GM21528 (cell line): ENCODE results near the gene CLSTN2.

Experiments
- ATAC-seq: cut with Tn5 transposase; IDR thresholded peaks from one replicate; pipeline ENCODE4 v1.9.1; 2021; ENCODE audit warnings: mild to moderate bottlenecking, moderate library complexity; ENCODE audit not compliant: unreplicated experiment, low FRiP score

CLSTN2 gene

GRCh38 chr3:140252812-140253656, 318.0 kb downstream of the CLSTN2 start:
- no peak for ATAC-seq

DNA sequence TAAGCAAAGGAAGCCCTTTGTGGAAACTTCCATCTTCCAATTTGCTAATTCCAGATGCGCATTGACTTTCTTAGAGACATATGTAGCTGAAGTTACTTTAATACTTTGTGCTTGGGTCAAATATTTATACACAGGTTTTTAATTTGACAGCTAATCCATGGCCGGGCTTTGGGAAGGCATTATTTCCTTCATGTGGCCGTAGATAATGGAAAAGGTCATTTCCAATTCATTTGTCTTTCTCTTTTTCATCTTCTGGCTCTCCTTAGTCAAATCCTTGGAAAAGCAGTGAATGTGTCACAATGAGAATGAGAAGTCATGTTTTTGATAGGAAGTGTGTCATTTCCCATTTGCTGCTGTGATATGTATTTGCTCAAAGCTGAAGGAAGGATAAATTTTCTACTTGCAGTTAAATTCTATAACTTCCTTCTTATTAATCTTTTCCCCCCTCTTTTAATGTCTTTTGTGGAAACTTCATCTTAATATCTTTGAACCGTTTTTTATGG, 323.3 kb downstream of the CLSTN2 start:
- ATAC-seq: no peak

DNA sequence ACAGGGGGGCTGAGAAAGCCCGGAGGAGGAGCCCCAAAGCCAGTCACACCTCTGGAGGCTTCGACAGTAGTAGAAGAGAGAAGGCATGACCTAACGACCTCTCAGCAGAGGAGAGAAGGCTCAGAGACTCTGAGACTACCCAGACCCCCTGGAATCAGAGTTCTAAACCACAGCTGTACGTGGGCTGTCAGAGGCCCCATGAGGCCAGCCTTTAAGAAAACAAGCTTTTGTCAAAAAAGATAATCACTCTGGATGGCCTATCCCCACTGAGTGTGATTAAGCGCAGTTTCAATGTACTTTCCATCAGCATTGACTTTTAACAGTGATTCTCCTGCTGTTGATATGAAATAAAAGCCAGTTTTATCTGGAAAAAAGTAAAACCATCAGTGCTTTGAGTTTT, 330.3 kb downstream of the CLSTN2 start:
- ATAC-seq: no peak

DNA sequence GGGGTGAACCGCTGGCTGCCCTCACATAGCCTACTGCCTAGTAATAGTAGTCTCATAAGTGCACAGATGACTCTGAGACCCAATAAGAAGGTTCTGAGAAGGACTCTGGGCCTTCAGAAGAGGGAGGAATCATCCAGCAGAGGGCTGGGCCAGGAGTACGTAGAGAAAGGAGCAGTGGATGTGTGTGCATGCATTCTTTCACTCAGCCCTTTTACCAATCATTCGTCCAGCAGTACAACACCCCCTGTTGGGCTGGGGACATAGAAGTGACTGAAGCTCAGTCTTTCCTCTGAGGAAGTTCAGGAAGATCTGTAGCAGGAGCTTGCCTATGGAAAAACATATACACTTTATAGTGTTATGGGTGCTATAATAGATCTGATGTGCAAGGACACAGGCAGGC, 333.1 kb downstream of the CLSTN2 start:
- ATAC-seq: no peak

DNA sequence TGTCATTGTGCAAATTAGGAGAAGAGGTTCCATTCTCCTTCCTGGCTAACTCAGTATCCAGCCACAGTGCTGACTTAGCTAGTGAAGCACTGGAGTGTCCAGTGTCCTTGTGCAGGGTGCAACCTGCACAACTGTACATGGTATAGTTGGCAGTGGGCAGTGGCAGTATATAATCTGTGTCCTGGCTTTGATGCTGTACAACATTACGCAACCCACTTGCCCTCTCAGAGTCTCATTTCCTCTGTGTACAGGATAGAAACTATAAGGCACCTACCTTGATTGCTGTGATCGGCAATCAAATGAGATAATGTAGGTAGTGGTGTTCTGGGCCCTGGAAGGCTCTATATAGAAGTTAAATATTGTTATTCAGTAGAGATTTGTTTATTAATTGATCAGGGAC, 333.6 kb downstream of the CLSTN2 start:
- no peak for ATAC-seq

- ATAC-seq: no peak
Measured at GRCh38 chr3:140270329-140270728, 335.3 kb downstream of the CLSTN2 start.

GRCh38 chr3:140273542-140274195, 338.7 kb downstream of the CLSTN2 start:
- ATAC-seq: no peak

- ATAC-seq: no peak
Measured at GRCh38 chr3:140274429-140274828, 339.4 kb downstream of the CLSTN2 start.

DNA sequence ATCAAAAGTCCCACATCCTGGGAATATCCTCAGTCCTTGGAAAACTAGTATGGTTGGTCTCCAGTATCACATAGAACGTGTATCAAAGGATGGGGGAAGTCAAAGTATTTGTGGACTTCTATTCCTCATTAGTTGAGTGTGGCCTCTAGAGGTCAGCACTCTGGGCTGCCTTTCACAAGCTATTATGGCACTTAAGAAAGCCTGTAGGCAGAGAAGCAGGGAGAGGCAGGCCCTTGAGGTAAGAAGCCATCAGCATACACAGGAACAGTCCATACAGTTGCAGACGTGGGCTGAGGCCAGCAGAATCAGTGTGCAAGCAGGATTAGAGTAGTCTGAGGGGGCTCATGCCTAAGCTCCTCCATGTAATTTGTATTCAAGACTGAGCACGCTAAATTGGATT, 341.7 kb downstream of the CLSTN2 start:
- ATAC-seq: no peak

DNA sequence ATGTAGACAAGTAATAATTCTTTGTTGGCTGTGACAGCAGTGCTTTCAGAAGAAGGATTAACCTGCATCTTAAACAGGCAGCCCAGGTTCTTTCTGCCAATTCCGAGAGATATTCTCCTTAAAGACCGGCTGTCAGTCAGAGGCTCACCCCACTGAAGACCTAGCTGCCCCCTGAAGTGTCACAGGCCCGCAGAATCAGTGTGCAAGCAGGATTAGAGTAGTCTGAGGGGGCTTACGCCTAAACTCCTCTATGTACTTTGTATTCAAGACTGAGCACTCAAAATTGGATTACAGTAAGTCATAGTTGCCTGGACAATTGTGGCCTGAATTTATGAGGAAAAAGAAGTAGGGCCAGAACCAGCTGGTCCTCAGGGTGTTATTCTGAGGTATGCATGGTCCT, 342.9 kb downstream of the CLSTN2 start:
- no peak for ATAC-seq

DNA sequence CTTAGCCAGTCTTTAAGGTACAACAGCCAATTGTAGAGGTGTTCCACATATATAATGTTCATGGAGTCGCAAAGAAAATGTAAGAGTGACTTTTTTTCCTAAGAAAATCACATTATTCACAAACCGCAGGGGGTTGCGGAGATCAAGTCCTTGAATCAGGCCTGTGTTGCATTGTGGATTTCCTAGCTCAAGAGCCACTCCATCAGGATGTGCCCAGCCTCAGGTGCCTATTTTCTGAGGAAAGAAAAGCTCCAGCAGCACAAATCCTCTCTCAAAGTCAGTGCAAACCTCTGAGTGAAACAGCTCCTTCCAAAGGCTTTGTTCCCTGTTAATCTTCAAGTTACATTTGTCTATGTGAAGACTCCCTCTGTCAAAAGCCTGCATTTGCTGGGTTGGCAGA, 349.4 kb downstream of the CLSTN2 start:
- no peak for ATAC-seq

- ATAC-seq: no peak
Measured at GRCh38 chr3:140285380-140285779, 350.4 kb downstream of the CLSTN2 start.

- no peak for ATAC-seq
Measured at GRCh38 chr3:140288595-140288994, 353.6 kb downstream of the CLSTN2 start.

GRCh38 chr3:140290105-140290504, 355.1 kb downstream of the CLSTN2 start:
- no peak for ATAC-seq

DNA sequence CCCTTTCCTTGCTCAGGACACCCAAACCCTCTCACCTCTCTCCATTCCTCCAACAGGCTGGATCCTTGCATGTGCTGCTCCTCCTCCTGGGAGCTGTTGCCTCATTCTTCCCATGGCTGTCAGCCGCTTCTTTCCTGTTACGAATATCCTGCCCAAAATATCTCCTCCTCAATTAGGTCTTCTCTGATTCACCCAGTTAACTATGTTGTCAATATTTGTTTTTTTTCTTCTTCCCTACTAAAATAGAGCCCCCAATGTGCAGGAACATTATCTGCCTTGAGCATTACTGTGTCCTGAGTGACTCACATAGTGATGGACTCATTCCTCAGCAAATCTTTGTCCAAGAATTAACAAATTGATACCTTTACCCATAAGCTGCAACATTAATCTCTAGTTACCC, 357.2 kb downstream of the CLSTN2 start:
- ATAC-seq: no peak

- no peak for ATAC-seq
Measured at GRCh38 chr3:140292684-140293083, 357.7 kb downstream of the CLSTN2 start.

GRCh38 chr3:140294058-140294457, 359.1 kb downstream of the CLSTN2 start:
- no peak for ATAC-seq

DNA sequence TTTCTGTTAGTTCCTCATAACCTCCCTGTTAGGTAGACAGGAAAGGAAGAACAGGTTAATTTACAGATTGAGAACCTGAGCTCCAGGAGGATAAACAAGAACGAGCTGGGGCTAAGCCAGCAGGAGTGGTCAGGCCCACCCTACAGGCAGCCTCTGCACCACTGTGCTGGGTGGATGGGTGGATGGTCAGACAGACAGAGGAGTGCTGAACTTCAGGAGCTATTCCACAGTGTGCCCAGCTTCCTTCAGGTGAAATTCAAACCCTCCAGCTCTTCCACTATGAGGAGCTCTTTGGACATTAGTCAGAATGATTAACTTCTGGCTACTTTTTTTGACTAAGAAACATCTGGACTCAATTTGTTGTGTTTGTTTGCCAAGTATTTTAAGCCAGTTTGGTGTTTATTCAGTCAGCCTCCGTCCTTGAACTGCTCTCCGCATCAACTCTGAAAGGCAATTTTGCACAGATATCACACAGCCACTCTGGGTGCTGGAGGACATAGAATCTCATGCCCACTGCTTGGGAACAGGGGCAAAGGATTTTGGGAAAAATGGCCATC, 361.9 kb downstream of the CLSTN2 start:
- no peak for ATAC-seq

DNA sequence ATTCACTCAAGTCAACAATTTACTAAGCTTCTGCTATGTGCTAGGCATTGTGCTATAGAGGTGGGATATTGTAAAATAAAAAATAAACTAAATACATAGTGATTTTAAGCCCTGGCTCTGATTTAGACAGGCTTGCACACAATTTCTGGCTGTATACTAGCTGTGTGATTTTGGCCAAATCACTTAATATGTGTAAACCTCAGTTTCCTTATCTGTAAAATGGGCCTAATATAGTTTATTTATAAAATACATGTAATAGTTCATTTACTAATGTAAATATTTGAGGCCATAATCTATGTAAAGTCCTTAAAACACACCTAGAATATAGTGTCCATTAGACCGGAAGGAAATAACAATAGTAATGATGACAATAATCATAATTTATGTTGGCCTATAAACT, 363.1 kb downstream of the CLSTN2 start:
- no peak for ATAC-seq

- ATAC-seq: no peak
Measured at GRCh38 chr3:140298569-140299070, 363.6 kb downstream of the CLSTN2 start.

DNA sequence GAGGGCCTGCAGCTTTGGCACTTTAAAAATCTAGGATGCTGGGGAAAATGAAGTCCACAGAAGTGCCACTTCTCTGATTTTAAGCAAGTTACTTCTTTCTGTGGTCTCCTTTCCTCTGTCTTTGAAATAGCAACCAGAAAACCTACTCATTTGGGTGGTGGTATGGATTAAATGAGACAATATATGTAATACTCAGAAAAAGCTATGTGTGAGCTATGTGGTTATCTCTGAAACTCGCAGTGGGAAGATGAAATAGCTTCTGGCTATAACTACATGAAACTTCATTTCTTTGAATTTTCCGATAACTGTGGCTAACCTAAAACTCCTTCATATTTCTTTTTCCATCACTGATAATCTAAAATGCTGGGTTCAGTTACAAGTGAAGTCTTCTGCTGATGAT, 368.9 kb downstream of the CLSTN2 start:
- ATAC-seq: no peak
